WTC11 (cell line): ENCODE data around the gene SOD1. TPM values are rescaled to one million over a fixed set of nuclear protein-coding genes. Genes with fewer than 3 reads are reported as not detected.
A peak's percentile ranks its signal among the peaks of the same experiment; 100 is the strongest.

Source experiments
- ATAC-seq: fragments of 200-7000 bp; cut with Tn5 transposase; 2 replicates; pipeline ENCODE4 v1.10.0; 2021; ENCODE audit warnings: mild to moderate bottlenecking, moderate library complexity
- CTCF ChIA-PET: fragments of 300-600 bp; sonication (Branson Sonifier 250); formaldehyde crosslinking; loops from one replicate; lab custom pipeline; 2021; ENCODE audit warnings: antibody characterized with exemption; lab: Charles Lee
- POLR2A ChIA-PET: fragments of 350-600 bp; sonication (Branson Sonifier 250); formaldehyde crosslinking; loops from one replicate; lab custom pipeline; 2021; ENCODE audit warnings: antibody characterized with exemption; lab: Charles Lee
- DNase-seq: peaks from one replicate; pipeline ENCODE4 v3.0.0; 2021; ENCODE audit warnings: low spot score
- H3K27ac Mint-ChIP-seq: 2 replicates; pipeline ENCODE4 v1.8.0; 2021; ENCODE audit warnings: mixed read lengths
- H3K27me3 Mint-ChIP-seq: 2 replicates; pipeline ENCODE4 v1.8.0; 2021; ENCODE audit warnings: low read depth, mild to moderate bottlenecking, moderate library complexity, mixed read lengths
- H3K36me3 Mint-ChIP-seq: 2 replicates; pipeline ENCODE4 v1.8.0; 2021; ENCODE audit warnings: mixed read lengths
- H3K4me1 Mint-ChIP-seq: 2 replicates; pipeline ENCODE4 v1.8.0; 2022; ENCODE audit warnings: mixed read lengths
- H3K4me3 Mint-ChIP-seq: 2 replicates; pipeline ENCODE4 v1.8.0; 2021; ENCODE audit warnings: mild to moderate bottlenecking, moderate library complexity, mixed read lengths
- H3K9me3 Mint-ChIP-seq: 2 replicates; pipeline ENCODE4 v1.8.0; 2021; ENCODE audit warnings: mixed read lengths
- CREB1 ChIP-seq: sonication (generic); formaldehyde crosslinking; IDR thresholded peaks from 2 replicates; pipeline ENCODE4 v1.8.0; 2023; ENCODE audit warnings: mild to moderate bottlenecking, missing genetic modification reagents
- FOXK1 ChIP-seq: sonication (generic); formaldehyde crosslinking; IDR thresholded peaks from 2 replicates; pipeline ENCODE4 v1.8.0; 2022; ENCODE audit warnings: mild to moderate bottlenecking, moderate library complexity, missing genetic modification reagents
- GABPB1 ChIP-seq: sonication (generic); formaldehyde crosslinking; IDR thresholded peaks from 2 replicates; pipeline ENCODE4 v1.8.1; 2023; ENCODE audit warnings: mild to moderate bottlenecking, missing genetic modification reagents
- HMGXB4 ChIP-seq: sonication (generic); formaldehyde crosslinking; IDR thresholded peaks from 2 replicates; pipeline ENCODE4 v1.8.1; 2023; ENCODE audit warnings: mild to moderate bottlenecking, moderate library complexity, missing genetic modification reagents
- IRF1 ChIP-seq: sonication (generic); formaldehyde crosslinking; IDR thresholded peaks from 2 replicates; pipeline ENCODE4 v1.8.0; 2023; ENCODE audit warnings: missing genetic modification reagents
- KAT7 ChIP-seq: sonication (generic); formaldehyde crosslinking; IDR thresholded peaks from 2 replicates; pipeline ENCODE4 v1.8.1; 2023; ENCODE audit warnings: missing genetic modification reagents, mild to moderate bottlenecking, borderline replicate concordance
- MAX ChIP-seq: sonication (generic); formaldehyde crosslinking; IDR thresholded peaks from 2 replicates; pipeline ENCODE4 v1.8.0; 2022; ENCODE audit warnings: mild to moderate bottlenecking, missing genetic modification reagents
- MLX ChIP-seq: sonication (generic); formaldehyde crosslinking; IDR thresholded peaks from 2 replicates; pipeline ENCODE4 v1.8.1; 2023; ENCODE audit warnings: mild to moderate bottlenecking, missing genetic modification reagents, moderate library complexity
- MXD4 ChIP-seq: fragments of 250-450 bp; sonication (Bioruptor Pico); IDR thresholded peaks from 2 replicates; pipeline ENCODE4 v1.8.0; 2021; ENCODE audit warnings: mild to moderate bottlenecking, moderate library complexity, borderline replicate concordance
- NR3C1 ChIP-seq: sonication (generic); formaldehyde crosslinking; conservative IDR thresholded peaks from 2 replicates; pipeline ENCODE4 v1.8.1; 2023; ENCODE audit warnings: low read depth, mild to moderate bottlenecking, missing genetic modification reagents
- PREB ChIP-seq: sonication (generic); formaldehyde crosslinking; IDR thresholded peaks from 2 replicates; pipeline ENCODE4 v1.8.1; 2022; ENCODE audit warnings: mild to moderate bottlenecking, missing genetic modification reagents, moderate library complexity, borderline replicate concordance
- USF1 ChIP-seq: sonication (generic); formaldehyde crosslinking; IDR thresholded peaks from 2 replicates; pipeline ENCODE4 v1.8.0; 2022; ENCODE audit warnings: mild to moderate bottlenecking, missing genetic modification reagents
- ZMAT4 ChIP-seq: fragments of 250-450 bp; sonication (Bioruptor Pico); IDR thresholded peaks from 2 replicates; pipeline ENCODE4 v1.9.0; 2021; ENCODE audit warnings: mild to moderate bottlenecking
- ZNF121 ChIP-seq: sonication (generic); formaldehyde crosslinking; IDR thresholded peaks from 2 replicates; pipeline ENCODE4 v1.8.0; 2023; ENCODE audit warnings: missing genetic modification reagents
- ZNF281 ChIP-seq: sonication (generic); formaldehyde crosslinking; IDR thresholded peaks from 2 replicates; pipeline ENCODE4 v1.8.0; 2023; ENCODE audit warnings: mild to moderate bottlenecking, missing genetic modification reagents
- ZNF317 ChIP-seq: sonication (generic); formaldehyde crosslinking; IDR thresholded peaks from 2 replicates; pipeline ENCODE4 v1.8.1; 2023; ENCODE audit warnings: low read depth, mild to moderate bottlenecking, moderate library complexity, missing genetic modification reagents, borderline replicate concordance
- ZNF416 ChIP-seq: fragments of 250-450 bp; sonication (Bioruptor Pico); IDR thresholded peaks from 2 replicates; pipeline ENCODE4 v1.9.0; 2021; ENCODE audit warnings: mild to moderate bottlenecking, inconsistent platforms
- ZNF532 ChIP-seq: fragments of 250-450 bp; sonication (Bioruptor Pico); IDR thresholded peaks from 2 replicates; pipeline ENCODE4 v1.9.0; 2021; ENCODE audit warnings: mild to moderate bottlenecking, borderline replicate concordance
- total RNA-seq: library from RNA; stranded (reverse); gene quantifications from 3 replicates; pipeline ENCODE4 v1.2.3, GENCODE V29; 2021

The SOD1 gene
- total RNA-seq, 1 experiment from 2014 or later, result 181 TPM

- TF ChIP-seq NR3C1 (CRISPR knock-in tag) (no peak), CREB1 (CRISPR knock-in tag) (no peak), PREB (no peak), KAT7 (CRISPR knock-in tag) (no peak), IRF1 (no peak), GABPB1 (CRISPR knock-in tag) (no peak), ZMAT4 (CRISPR knock-in tag) (no peak), HMGXB4 (CRISPR knock-in tag) (no peak), ZNF121 (CRISPR knock-in tag) (no peak), MAX (CRISPR knock-in tag) (no peak), ZNF416 (CRISPR knock-in tag) (no peak), ZNF532 (CRISPR knock-in tag) (no peak), MLX (CRISPR knock-in tag) (no peak)
- H3K36me3 Mint-ChIP-seq, result peaks cover 42% of the 10 kb centered on the region
- H3K4me3 Mint-ChIP-seq, result no peak overlapping the region
- ChIA-PET CTCF (no interaction called here), POLR2A (no interaction called here)
- DNase-seq, result no peak
- ATAC-seq, result no peak
- peak overlapping the region; percentile 78 for H3K27ac Mint-ChIP-seq
- H3K9me3 Mint-ChIP-seq, result no peaks in the 10 kb centered on the region
- H3K27me3 Mint-ChIP-seq, result no peaks in the 10 kb centered on the region
- peaks cover 60% of the 10 kb centered on the region for H3K4me1 Mint-ChIP-seq
These were observed 9.4 kb downstream of the SOD1 start for GRCh38 chr21:31668651-31669491.

GRCh38 chr21:31670070-31670469 is 10.6 kb downstream of the SOD1 start:
- H3K27me3 Mint-ChIP-seq, result no peaks in the 10 kb centered on the region
- H3K36me3 Mint-ChIP-seq, result peaks cover 35% of the 10 kb centered on the region
- peaks cover 53% of the 10 kb centered on the region for H3K4me1 Mint-ChIP-seq
- ChIA-PET POLR2A (no interaction called here), CTCF (no interaction called here)
- no peak overlapping the region for H3K4me3 Mint-ChIP-seq
- no peak for ATAC-seq
- peak overlapping the region; percentile 85 for H3K27ac Mint-ChIP-seq
- no peaks in the 10 kb centered on the region for H3K9me3 Mint-ChIP-seq
- DNase-seq, result no peak
- TF ChIP-seq MAX (CRISPR knock-in tag), result no peak
- no peak for TF ChIP-seq MXD4 (CRISPR knock-in tag)
- no peak for TF ChIP-seq ZNF317 (CRISPR knock-in tag)
- no peak for TF ChIP-seq USF1 (CRISPR knock-in tag)
- no peak for TF ChIP-seq FOXK1 (CRISPR knock-in tag)
- TF ChIP-seq ZNF281 (CRISPR knock-in tag), result no peak
